GM23248 (cell line): ENCODE measurements around the gene CDH4. TPM values are rescaled to one million over a fixed set of nuclear protein-coding genes. Genes with fewer than 3 reads are reported as not detected.

Experiments
- DNase-seq: peaks from one replicate; pipeline ENCODE4 v3.0.0-alpha.2; 2015
- H2AFZ ChIP-seq: fragments of 200-600 bp; sonication (generic); 2 replicates; pipeline ENCODE4 v1.6.1; 2016; ENCODE audit warnings: antibody characterized with exemption
- H3F3A ChIP-seq: fragments of 200-600 bp; sonication (generic); 2 replicates; pipeline ENCODE4 v1.6.1; 2016; ENCODE audit warnings: mild to moderate bottlenecking, antibody characterized with exemption, mixed run types; ENCODE audit not compliant: insufficient read depth
- H3K27ac ChIP-seq: fragments of 200-600 bp; sonication (generic); 2 replicates; pipeline ENCODE4 v1.5.1; 2016; ENCODE audit warnings: mild to moderate bottlenecking
- H3K27me3 ChIP-seq: fragments of 200-600 bp; sonication (generic); replicated peaks from 2 replicates; pipeline ENCODE4 v1.6.1; 2016; ENCODE audit warnings: mild to moderate bottlenecking; ENCODE audit not compliant: insufficient read depth
- H3K36me3 ChIP-seq: fragments of 200-600 bp; sonication (generic); 2 replicates; pipeline ENCODE4 v1.6.1; 2016; ENCODE audit warnings: low read depth, mild to moderate bottlenecking
- H3K4me1 ChIP-seq: fragments of 200-600 bp; sonication (generic); 2 replicates; pipeline ENCODE4 v1.6.1; 2016; ENCODE audit warnings: mild to moderate bottlenecking; ENCODE audit not compliant: insufficient read depth
- H3K4me2 ChIP-seq: fragments of 200-600 bp; sonication (generic); one replicate; pipeline ENCODE4 v1.6.1; 2016; ENCODE audit warnings: mild to moderate bottlenecking; ENCODE audit not compliant: unreplicated experiment
- H3K4me3 ChIP-seq: fragments of 200-600 bp; sonication (generic); 2 replicates; pipeline ENCODE4 v1.5.1; 2016; ENCODE audit warnings: mild to moderate bottlenecking
- H3K79me2 ChIP-seq: fragments of 200-600 bp; sonication (generic); 2 replicates; pipeline ENCODE4 v1.6.1; 2016; ENCODE audit warnings: mild to moderate bottlenecking; ENCODE audit not compliant: insufficient read depth
- H3K9ac ChIP-seq: fragments of 200-600 bp; sonication (generic); 2 replicates; pipeline ENCODE4 v1.6.1; 2016; ENCODE audit warnings: mild to moderate bottlenecking
- H3K9me2 ChIP-seq: fragments of 200-600 bp; sonication (generic); 2 replicates; pipeline ENCODE4 v1.6.1; 2016; ENCODE audit warnings: mixed run types, mild to moderate bottlenecking, moderate library complexity; ENCODE audit not compliant: insufficient read depth
- H3K9me3 ChIP-seq: fragments of 200-600 bp; sonication (generic); one replicate; pipeline ENCODE4 v1.6.1; 2017; ENCODE audit warnings: low read depth
- H4K20me1 ChIP-seq: fragments of 200-600 bp; sonication (generic); 2 replicates; pipeline ENCODE4 v1.6.0; 2016; ENCODE audit not compliant: insufficient read depth
- EZH2 ChIP-seq: fragments of 200-600 bp; sonication (generic); IDR thresholded peaks from 2 replicates; pipeline ENCODE4 v1.6.1; 2018; ENCODE audit warnings: antibody characterized with exemption, mild to moderate bottlenecking; ENCODE audit not compliant: insufficient read depth, poor library complexity, severe bottlenecking
- EZH2phosphoT487 ChIP-seq: fragments of 200-600 bp; sonication (generic); IDR thresholded peaks from 2 replicates; pipeline ENCODE4 v1.6.1; 2018; ENCODE audit warnings: antibody characterized with exemption, moderate library complexity, mild to moderate bottlenecking, low read depth; ENCODE audit not compliant: insufficient read depth
- WGBS, 2 experiments: methylation state at CpG; one replicate each; pipeline ENCODE4 v1.1.6; 2015 to 2017; ENCODE audit warnings: low lambda C conversion rate in 2 of 2, low coverage in 1 of 2; ENCODE audit errors: missing lambda C conversion rate in 2 of 2; 5-methylcytosine and 5-hydroxymethylcytosine counted together
- in situ Hi-C: fragments of 300-500 bp; cut with MboI; formaldehyde crosslinking; loops from 2 replicates; pipeline ENCODE4 v1.15.0; 2020
- polyA plus RNA-seq: library from polyadenylated mRNA; unstranded; fragments of >200 nt; fragmentation: Nextera tagmentation; extraction: Ambion mirVana; gene quantifications from 2 replicates; pipeline ENCODE4 v1.2.1, GENCODE V29; 2016
- total RNA-seq: library from RNA; depleted of rRNA; stranded (reverse); fragments of >200 nt; shearing (Covaris generic); gene quantifications from 2 replicates; pipeline ENCODE4 v1.2.3, GENCODE V29; 2014

Gene CDH4
- total and polyA plus RNA-seq, 2 experiments from 2014 or later = 1.1 to 3.9 TPM

GRCh38 chr20:61699495-61700374 is 447.7 kb downstream of the CDH4 start:
- H3K27ac ChIP-seq = no peak overlapping the region
- no peak for DNase-seq
- H3K27me3 ChIP-seq = 0 out of 2 replicates have a peak, but pooled peaks cover 3% of the 10 kb centered on the region
- no peaks in the 10 kb centered on the region for H3K36me3 ChIP-seq
- no peak overlapping the region for H2AFZ ChIP-seq
- in situ Hi-C loops = no loop called here
- no peaks in the 10 kb centered on the region for H3K9me2 ChIP-seq
- H4K20me1 ChIP-seq = no peaks in the 10 kb centered on the region
- no peaks in the 10 kb centered on the region for H3K79me2 ChIP-seq
- H3K9me3 ChIP-seq = no peaks in the 10 kb centered on the region
- WGBS, 2 experiments = 60 to 65% methylated on average over 31 of the region's 31 CpGs
- H3K4me2 ChIP-seq = no peak overlapping the region
- H3K9ac ChIP-seq = no peak overlapping the region
- no peak overlapping the region for H3K4me3 ChIP-seq
- TF ChIP-seq EZH2phosphoT487 (no peak), EZH2 (no peak)
- H3F3A ChIP-seq = no peaks in the 10 kb centered on the region
- H3K4me1 ChIP-seq = no peaks in the 10 kb centered on the region

- Histone ChIP-seq H3K9ac (no peak overlapping the region), H3K9me3 (no peaks in the 10 kb centered on the region), H3K4me2 (no peak overlapping the region), H4K20me1 (no peaks in the 10 kb centered on the region), H3K27me3 (0 out of 2 replicates have a peak, but pooled peaks cover 3% of the 10 kb centered on the region), H3K36me3 (no peaks in the 10 kb centered on the region), H3K27ac (no peak overlapping the region), H3K9me2 (no peaks in the 10 kb centered on the region), H3K79me2 (no peaks in the 10 kb centered on the region), H3F3A (no peaks in the 10 kb centered on the region), H3K4me1 (no peaks in the 10 kb centered on the region), H3K4me3 (no peak overlapping the region), H2AFZ (no peak overlapping the region)
- in situ Hi-C loops = no loop called here
- WGBS, 2 experiments = 71 to 75% methylated on average over 23 to 24 of the region's 24 CpGs
- no peak for DNase-seq
- no peak for TF ChIP-seq EZH2
- TF ChIP-seq EZH2phosphoT487 = no peak
Observed at GRCh38 chr20:61700595-61701140, 448.6 kb downstream of the CDH4 start.

- H2AFZ ChIP-seq = no peak overlapping the region
- 0 out of 2 replicates have a peak, but pooled peaks cover 3% of the 10 kb centered on the region for H3K27me3 ChIP-seq
- 54 to 58% methylated on average over 14 of the region's 14 CpGs for WGBS, 2 experiments
Observed at GRCh38 chr20:61701401-61701800, 449.3 kb downstream of the CDH4 start.

GRCh38 chr20:61701802-61702201 is 449.7 kb downstream of the CDH4 start:
- no peaks in the 10 kb centered on the region for H4K20me1 ChIP-seq
- H3K9me2 ChIP-seq = no peaks in the 10 kb centered on the region
- no peak overlapping the region for H2AFZ ChIP-seq
- no peak for DNase-seq
- no peak overlapping the region for H3K4me3 ChIP-seq
- no peaks in the 10 kb centered on the region for H3K79me2 ChIP-seq
- in situ Hi-C loops = no loop called here
- H3K27me3 ChIP-seq = 0 out of 2 replicates have a peak, but pooled peaks cover 3% of the 10 kb centered on the region
- H3K27ac ChIP-seq = no peak overlapping the region
- no peak overlapping the region for H3K9ac ChIP-seq
- H3K4me1 ChIP-seq = no peaks in the 10 kb centered on the region
- H3K4me2 ChIP-seq = no peak overlapping the region
- no peaks in the 10 kb centered on the region for H3K36me3 ChIP-seq
- H3F3A ChIP-seq = no peaks in the 10 kb centered on the region
- H3K9me3 ChIP-seq = no peaks in the 10 kb centered on the region
- no peak for TF ChIP-seq EZH2
- TF ChIP-seq EZH2phosphoT487 = no peak
- WGBS, 2 experiments = 35 to 40% methylated on average over 12 of the region's 12 CpGs

More at GRCh38 chr20:61701401-61701800, 449.3 kb downstream of the CDH4 start:
- Histone ChIP-seq H3K4me1 (no peaks in the 10 kb centered on the region), H4K20me1 (no peaks in the 10 kb centered on the region), H3K9ac (no peak overlapping the region), H3K27ac (no peak overlapping the region), H3K36me3 (no peaks in the 10 kb centered on the region), H3K9me3 (no peaks in the 10 kb centered on the region), H3K9me2 (no peaks in the 10 kb centered on the region), H3K4me2 (no peak overlapping the region), H3F3A (no peaks in the 10 kb centered on the region), H3K79me2 (no peaks in the 10 kb centered on the region), H3K4me3 (no peak overlapping the region)
- no peak for DNase-seq
- in situ Hi-C loops = no loop called here
- TF ChIP-seq EZH2phosphoT487 = no peak
- TF ChIP-seq EZH2 = no peak
